Activated CD8-positive, alpha-beta T cell treated with anti-CD3 and anti-CD28 coated beads for 36 hours (primary cell): Measurements from ENCODE around the gene ZBTB25. TPM values are rescaled to one million over a fixed set of nuclear protein-coding genes. Genes with fewer than 3 reads are reported as not detected.

Source experiments
- ATAC-seq: fragments of 200-7000 bp; cut with Tn5 transposase; one replicate; pipeline ENCODE4 v1.10.0; 2021; ENCODE audit warnings: mild to moderate bottlenecking, moderate library complexity
- CTCF ChIA-PET: fragments of 350-600 bp; sonication (Branson Sonifier 250); formaldehyde crosslinking; loops from one replicate; lab custom pipeline; 2021; ENCODE audit warnings: antibody characterized with exemption; lab: Charles Lee
- POLR2A ChIA-PET: fragments of 350-600 bp; sonication (Branson Sonifier 250); formaldehyde crosslinking; loops from one replicate; lab custom pipeline; 2021; ENCODE audit warnings: antibody characterized with exemption; lab: Charles Lee
- DNase-seq: peaks from one replicate; pipeline ENCODE4 v3.0.0-alpha.2; 2020
- H3K27ac Mint-ChIP-seq: one replicate; pipeline ENCODE4 v1.8.0; 2021; ENCODE audit warnings: mild to moderate bottlenecking, mixed read lengths
- H3K27me3 Mint-ChIP-seq: one replicate; pipeline ENCODE4 v1.8.0; 2021; ENCODE audit warnings: mixed read lengths
- H3K36me3 Mint-ChIP-seq: one replicate; pipeline ENCODE4 v1.8.0; 2021; ENCODE audit warnings: low read depth, mixed read lengths
- H3K4me1 Mint-ChIP-seq: one replicate; pipeline ENCODE4 v1.8.0; 2021; ENCODE audit warnings: low read depth, mixed read lengths
- H3K4me3 Mint-ChIP-seq: one replicate; pipeline ENCODE4 v1.8.0; 2021; ENCODE audit warnings: mild to moderate bottlenecking, moderate library complexity, mixed read lengths
- H3K9me3 Mint-ChIP-seq: one replicate; pipeline ENCODE4 v1.8.0; 2021; ENCODE audit warnings: mixed read lengths
- CTCF ChIP-seq: fragments of 200-600 bp; IDR thresholded peaks from one replicate; pipeline ENCODE4 v1.8.0; 2022; ENCODE audit warnings: antibody characterized with exemption, mild to moderate bottlenecking
- intact Hi-C: fragments of 100-400 bp; cut with micrococcal nuclease; formaldehyde crosslinking; loops from one replicate; pipeline ENCODE4 v1.10.0; 2022
- total RNA-seq, 2 experiments: library from RNA; stranded (reverse); gene quantifications; one replicate each; pipeline ENCODE4 v1.2.3, GENCODE V29; 2021

ZBTB25 gene
- total RNA-seq, 2 experiments from 2014 or later: 58.6 to 58.8 TPM

GRCh38 chr14:64540208-64541202, 36.9 kb upstream of the ZBTB25 start, which contains the start of gene HSPA2:
HSPA2 (plus strand) TSS chr14:64540741; CDS start chr14:64540850, 109 bp downstream.
- peaks cover 29% of the 10 kb centered on the region for H3K4me1 Mint-ChIP-seq
- peak within 1 kb of the TSS; percentile 79 for H3K4me3 Mint-ChIP-seq
- peak within 1 kb of the TSS; percentile 97 for H3K27ac Mint-ChIP-seq
- peak; percentile 60 for TF ChIP-seq CTCF
- H3K27me3 Mint-ChIP-seq: peaks cover 31% of the 10 kb centered on the region
- DNase-seq (peak; percentile 95), ATAC-seq (peak; percentile 95)
- H3K36me3 Mint-ChIP-seq: peaks cover 13% of the 10 kb centered on the region
- POLR2A ChIA-PET: interaction anchor here (0.7 to 2.4 kb wide), 10 partner anchors 9 to 161 kb away, joined by 3 to 7 read pairs (median 3); partner anchors contain the start of gene ZBTB1
- peaks cover 8% of the 10 kb centered on the region for H3K9me3 Mint-ChIP-seq
- CTCF ChIA-PET: interaction anchor here (0.6 to 4.7 kb wide), 14 partner anchors 9 to 110 kb away, joined by 3 to 28 read pairs (median 4); partner anchors contain the start of genes PPP1R36 and ZBTB1
- intact Hi-C loops: loop anchor here (5.0 kb wide), 1 partner anchor 33 kb away; no protein-coding TSS in a partner anchor

- DNase-seq (no peak), ATAC-seq (no peak)
- ChIA-PET POLR2A (interaction anchor here (1.1 to 1.5 kb wide), 3 partner anchors 12 to 77 kb away, joined by 3 to 4 read pairs (median 3); no protein-coding TSS in a partner anchor), CTCF (interaction anchor here (0.6 to 1.4 kb wide), 4 partner anchors 26 to 340 kb away, joined by 3 read pairs; no protein-coding TSS in a partner anchor)
- H3K9me3 Mint-ChIP-seq: peaks cover 8% of the 10 kb centered on the region
- intact Hi-C loops: no loop called here
- H3K36me3 Mint-ChIP-seq: peaks cover 13% of the 10 kb centered on the region
- H3K4me3 Mint-ChIP-seq: no peak overlapping the region
- peaks cover 17% of the 10 kb centered on the region for H3K4me1 Mint-ChIP-seq
- no peak for TF ChIP-seq CTCF
- no peak overlapping the region for H3K27ac Mint-ChIP-seq
- peaks cover 16% of the 10 kb centered on the region for H3K27me3 Mint-ChIP-seq
These were observed 33.0 kb upstream of the ZBTB25 start for GRCh38 chr14:64536488-64537245.

- H3K4me3 Mint-ChIP-seq: no peak overlapping the region
- CTCF ChIA-PET: interaction anchor here (1.8 kb wide), 1 partner anchor 9 kb away, joined by 9 read pairs; the partner anchor contains the start of gene HSPA2
These were observed 27.9 kb upstream of the ZBTB25 start for GRCh38 chr14:64531567-64531966.

GRCh38 chr14:64525354-64525753, 21.7 kb upstream of the ZBTB25 start:
- peaks cover 13% of the 10 kb centered on the region for H3K36me3 Mint-ChIP-seq
- intact Hi-C loops: no loop called here
- DNase-seq (no peak), ATAC-seq (no peak)
- POLR2A ChIA-PET: interaction anchor here (1.4 kb wide), 1 partner anchor 12 kb away, joined by 3 read pairs; no protein-coding TSS in a partner anchor
- H3K27me3 Mint-ChIP-seq: no peaks in the 10 kb centered on the region
- no peak for TF ChIP-seq CTCF
- no peak overlapping the region for H3K4me3 Mint-ChIP-seq
- CTCF ChIA-PET: interaction anchor here (1.3 kb wide), 2 partner anchors 14 to 18 kb away, joined by 3 to 7 read pairs; no protein-coding TSS in a partner anchor
- H3K4me1 Mint-ChIP-seq: peaks cover 7% of the 10 kb centered on the region
- no peaks in the 10 kb centered on the region for H3K9me3 Mint-ChIP-seq
- H3K27ac Mint-ChIP-seq: no peak overlapping the region

More at GRCh38 chr14:64531567-64531966, 27.9 kb upstream of the ZBTB25 start:
- no peak for TF ChIP-seq CTCF
- POLR2A ChIA-PET: no interaction called here
- Mint-ChIP-seq H3K4me1 (peaks cover 4% of the 10 kb centered on the region), H3K9me3 (peaks cover 2% of the 10 kb centered on the region), H3K27ac (no peak overlapping the region), H3K27me3 (no peaks in the 10 kb centered on the region), H3K36me3 (peaks cover 3% of the 10 kb centered on the region)
- intact Hi-C loops: no loop called here
- no peak for DNase-seq
- no peak for ATAC-seq
